ENCODE results near the gene NELL2.

DNA sequence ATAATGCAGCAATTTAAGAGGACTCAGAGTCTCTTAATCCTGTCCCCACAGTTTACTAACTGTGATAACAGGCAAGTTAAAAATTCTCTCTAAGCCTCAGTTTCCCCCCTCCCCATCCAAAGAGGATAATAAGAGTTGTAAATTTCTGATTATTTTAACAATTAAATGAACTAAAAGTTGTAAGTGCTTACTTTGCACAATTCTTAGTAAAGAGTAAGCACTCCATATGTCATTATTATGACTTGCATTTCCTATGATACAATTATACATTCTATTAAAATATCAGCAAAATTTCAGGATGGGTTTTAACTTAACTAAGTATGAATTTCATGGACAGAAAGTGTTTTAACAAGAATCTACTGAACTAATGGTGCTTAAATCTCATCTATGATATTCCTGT, 80.1 kb downstream of the NELL2 start:
- TF ChIP-seq EP300 (IDR thresholded peaks at IDR 0.05; ENCODE audit: borderline replicate concordance) (no peak), REST (IDR thresholded peaks at IDR 0.05; ENCODE audit: low read depth) (no peak), RAD21 (IDR thresholded peaks at IDR 0.05; ENCODE audit: low read depth) (no peak), CEBPB (IDR thresholded peaks at IDR 0.05) (no peak), ZBTB7A (IDR thresholded peaks at IDR 0.05; ENCODE audit: low read depth) (no peak), CREB1 (IDR thresholded peaks at IDR 0.05; ENCODE audit: low read depth) (no peak), YY1 (IDR thresholded peaks at IDR 0.05; ENCODE audit: low read depth) (no peak)

Measured in Ishikawa (cell line).